ENCODE results near the gene LIAS.

The LIAS gene

DNA sequence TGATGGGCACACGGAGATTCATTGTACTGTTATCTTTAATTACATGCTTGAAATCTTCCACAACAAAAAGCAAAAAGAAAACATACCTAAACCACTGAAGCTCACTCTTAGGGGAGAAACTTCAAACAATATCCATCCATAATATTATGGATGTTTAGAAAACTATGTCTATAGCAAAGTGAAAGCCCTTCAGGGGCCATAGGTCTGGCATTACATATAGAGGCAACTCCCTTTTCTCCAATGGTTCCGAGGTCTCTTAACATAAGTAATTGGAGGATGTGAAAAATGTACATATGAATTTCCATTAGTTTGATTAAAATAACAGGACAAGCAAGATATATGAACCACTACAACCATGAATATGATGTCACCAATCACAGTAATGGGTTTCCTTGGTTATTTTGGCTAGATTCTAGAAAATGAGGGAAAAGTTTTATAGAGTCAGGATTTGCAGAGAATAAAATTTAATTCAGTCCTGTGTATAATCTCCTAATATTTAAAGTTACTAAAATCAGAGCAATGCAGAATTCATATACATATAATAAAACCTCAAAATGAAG lies 57.6 kb downstream of the LIAS start:
- no peak for DNase-seq (ENCODE audit: extremely low read depth, low read depth)
- no peak for TF ChIP-seq CTCF (IDR thresholded peaks at IDR 0.05; ENCODE audit: low read depth, low read length)

- DNase-seq (ENCODE audit: extremely low read depth, low read depth) = no peak
- no peak for TF ChIP-seq CTCF (IDR thresholded peaks at IDR 0.05; ENCODE audit: low read depth, low read length)
These were observed 59.6 kb downstream of the LIAS start for GRCh38 chr4:39518484-39518883.

DNA sequence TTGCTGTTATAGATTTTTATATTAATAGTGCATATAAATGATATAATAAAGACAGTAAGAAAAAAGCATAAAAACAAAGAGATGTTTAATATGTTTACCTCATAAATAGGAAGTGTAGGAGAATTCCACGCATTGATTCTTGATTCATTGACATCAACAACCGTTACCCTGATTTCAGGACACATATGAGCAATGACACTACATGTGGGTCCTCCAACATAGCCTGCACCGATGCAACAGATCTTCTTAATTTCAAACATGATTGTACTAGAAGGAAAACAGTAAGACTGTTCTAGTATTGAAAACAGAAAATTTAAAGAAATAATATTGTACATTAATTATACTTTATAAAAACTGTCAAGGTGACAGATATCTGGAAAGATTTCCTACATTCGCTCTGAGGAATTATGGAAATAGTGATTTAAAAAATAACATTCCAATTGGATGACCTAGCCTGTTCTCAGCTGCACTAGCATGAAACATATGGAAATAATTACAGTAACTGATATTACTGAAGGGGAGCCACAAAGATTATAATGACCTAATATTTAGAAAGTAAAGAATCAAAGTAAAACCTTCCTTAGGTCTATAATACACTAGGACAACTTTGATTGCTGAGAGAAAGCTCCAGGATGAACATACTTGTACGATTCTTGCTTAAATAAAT lies 62.5 kb downstream of the LIAS start:
- DNase-seq (ENCODE audit: extremely low read depth, low read depth) = peak; percentile 38

DNA sequence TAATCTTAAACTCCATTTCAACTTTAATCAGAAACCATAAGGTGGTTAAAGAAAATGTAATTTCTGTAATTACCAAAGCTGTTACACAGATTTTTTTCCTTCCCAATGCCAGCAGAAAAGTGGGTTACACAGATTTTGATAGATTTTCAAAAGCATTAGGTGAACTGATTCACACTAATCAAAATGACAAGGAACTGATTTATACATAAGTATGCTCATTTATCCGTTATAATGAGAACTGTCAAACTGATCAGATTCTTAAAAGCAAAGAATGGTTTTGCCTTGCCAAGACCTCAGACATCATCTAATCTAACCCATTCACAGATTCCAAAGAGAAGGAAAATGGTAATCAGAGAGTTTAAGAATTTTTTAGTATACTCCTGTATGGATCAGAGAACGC lies 63.2 kb downstream of the LIAS start:
- no peak for TF ChIP-seq CTCF (IDR thresholded peaks at IDR 0.05; ENCODE audit: low read depth, low read length)
- DNase-seq (ENCODE audit: extremely low read depth, low read depth) = no peak

More for the DNA sequence above, 62.5 kb downstream of the LIAS start:
- no peak for TF ChIP-seq CTCF (IDR thresholded peaks at IDR 0.05; ENCODE audit: low read depth, low read length)

GRCh38 chr4:39524161-39524957 lies 65.5 kb downstream of the LIAS start:
- TF ChIP-seq CTCF (IDR thresholded peaks at IDR 0.05; ENCODE audit: low read depth, low read length) = no peak
- no peak for DNase-seq (ENCODE audit: extremely low read depth, low read depth)

DNA sequence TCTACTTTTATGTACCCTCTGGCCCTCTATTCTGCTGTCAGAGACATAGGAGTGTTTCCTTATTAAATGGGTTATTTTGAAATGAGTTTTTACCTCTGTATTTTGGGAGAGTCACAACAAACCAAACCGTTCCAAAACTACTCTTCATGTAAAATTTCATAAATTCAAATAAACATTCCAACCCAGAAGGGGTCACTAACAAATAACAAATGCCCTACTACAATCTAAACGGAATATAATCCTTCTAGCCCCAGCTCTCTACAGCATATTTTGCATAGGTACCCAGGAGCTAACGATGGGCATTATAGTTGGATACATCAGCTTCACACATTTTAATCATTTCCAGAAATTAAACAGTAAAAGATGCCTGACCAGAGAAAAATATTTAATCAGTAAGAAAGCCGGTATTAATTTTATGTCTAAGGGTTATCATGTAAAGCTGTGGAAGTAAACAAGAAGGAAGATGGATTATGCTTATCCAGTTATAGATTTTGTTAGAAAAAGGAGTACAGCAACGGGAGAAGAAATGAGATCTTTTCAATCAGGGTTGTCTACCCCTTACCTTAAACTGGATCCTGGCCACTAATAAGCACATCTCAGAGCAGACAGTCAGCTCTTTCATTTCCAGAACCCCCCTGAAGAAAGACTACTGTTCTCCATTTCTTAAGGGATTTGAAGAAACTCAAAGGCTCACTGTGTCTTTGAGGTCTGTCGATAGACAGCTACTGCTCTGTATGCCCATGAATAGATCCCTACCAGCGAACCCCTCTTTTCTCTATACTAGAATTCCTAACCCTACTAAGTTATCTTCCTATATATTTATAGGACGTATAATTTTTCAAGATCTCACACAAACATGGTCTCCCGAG lies 67.2 kb downstream of the LIAS start:
- no peak for TF ChIP-seq CTCF (IDR thresholded peaks at IDR 0.05; ENCODE audit: low read depth, low read length)

More for the DNA sequence above, 67.2 kb downstream of the LIAS start:
- DNase-seq (ENCODE audit: extremely low read depth, low read depth) = no peak

All from AG09319 (cell line).